Endodermal cell (in vitro differentiated cells): ENCODE data around the gene CACNA1D. TPM values are rescaled to one million over a fixed set of nuclear protein-coding genes. Genes with fewer than 3 reads are reported as not detected.

Experiments used
- DNase-seq: peaks from one replicate; pipeline ENCODE4 v3.0.0-alpha.2; 2017
- H3K27ac ChIP-seq: 2 replicates; pipeline ENCODE4 v1.5.1; 2013; ENCODE audit warnings: mild to moderate bottlenecking, low read depth, low read length, moderate library complexity
- H3K27me3 ChIP-seq: 2 replicates; pipeline ENCODE4 v1.6.1; 2013; ENCODE audit warnings: mild to moderate bottlenecking, low read length, moderate library complexity; ENCODE audit not compliant: insufficient read depth, control insufficient read depth, poor library complexity, severe bottlenecking
- H3K36me3 ChIP-seq: 2 replicates; pipeline ENCODE4 v1.7.0; 2013; ENCODE audit warnings: mild to moderate bottlenecking, low read length, moderate library complexity; ENCODE audit not compliant: control insufficient read depth, insufficient read depth
- H3K4me1 ChIP-seq: one replicate; pipeline ENCODE4 v1.7.0; 2013; ENCODE audit warnings: low read length; ENCODE audit not compliant: control insufficient read depth, insufficient read depth
- H3K4me3 ChIP-seq: 2 replicates; pipeline ENCODE4 v1.5.1; 2013; ENCODE audit warnings: mild to moderate bottlenecking, low read length, moderate library complexity
- H3K9ac ChIP-seq: 2 replicates; pipeline ENCODE4 v1.6.1; 2013; ENCODE audit warnings: mild to moderate bottlenecking, low read length, moderate library complexity; ENCODE audit not compliant: poor library complexity, severe bottlenecking; ENCODE audit errors: extremely low read depth
- H3K9me3 ChIP-seq: 2 replicates; pipeline ENCODE4 v1.6.1; 2013; ENCODE audit warnings: mild to moderate bottlenecking, low read length, moderate library complexity; ENCODE audit not compliant: control insufficient read depth
- H3K27ac Mint-ChIP-seq: 2 replicates; pipeline ENCODE4 v1.8.0; 2020; ENCODE audit warnings: mixed read lengths
- H3K27me3 Mint-ChIP-seq: 2 replicates; pipeline ENCODE4 v1.8.0; 2021; ENCODE audit warnings: mild to moderate bottlenecking, mixed read lengths; ENCODE audit not compliant: insufficient read depth
- H3K36me3 Mint-ChIP-seq: 2 replicates; pipeline ENCODE4 v1.8.0; 2020; ENCODE audit warnings: low read depth, mixed read lengths
- H3K4me1 Mint-ChIP-seq: 2 replicates; pipeline ENCODE4 v1.8.0; 2020; ENCODE audit warnings: mixed read lengths
- H3K4me3 Mint-ChIP-seq: 2 replicates; pipeline ENCODE4 v1.8.0; 2020; ENCODE audit warnings: mild to moderate bottlenecking, moderate library complexity, mixed read lengths
- H3K9me3 Mint-ChIP-seq: 2 replicates; pipeline ENCODE4 v1.8.0; 2020; ENCODE audit warnings: mild to moderate bottlenecking, mixed read lengths
- CTCF ChIP-seq: fragments of 200-600 bp; sonication (generic); conservative IDR thresholded peaks from 2 replicates; pipeline ENCODE4 v1.5.0; 2021; ENCODE audit warnings: antibody characterized with exemption, mild to moderate bottlenecking
- WGBS, 2 experiments: methylation state at CpG; one replicate each; pipeline versions ENCODE4 v1.1.5 to v1.1.7; 2013; ENCODE audit warnings: missing lambda C conversion rate in 2 of 2, mixed read lengths in 1 of 2; ENCODE audit not compliant: insufficient coverage in 1 of 2, insufficient read length in 1 of 2; 5-methylcytosine and 5-hydroxymethylcytosine counted together
- total RNA-seq, 2 donors: library from RNA; stranded (reverse); fragmentation: NEBNext Ultra II Directional in 1 of 2; extraction: Animal tissue kit (Norgen Biotek cat#: 25700) in 1 of 2; gene quantifications; 2 replicates in 1 of 2; 3 replicates in 1 of 2; pipeline ENCODE4 v1.2.1, GENCODE V29; 2021

CACNA1D gene
- total RNA-seq, 2 donors from 2014 or later = 2.2 to 3.8 TPM

GRCh38 chr3:53817809-53818208 is 323.4 kb downstream of the CACNA1D start:
- Histone ChIP-seq H3K27ac (no peak overlapping the region), H3K36me3 (peaks cover 23% of the 10 kb centered on the region), H3K27me3 (no peaks in the 10 kb centered on the region), H3K4me3 (no peak overlapping the region), H3K9me3 (no peaks in the 10 kb centered on the region), H3K9ac (no peak overlapping the region), H3K4me1 (no peaks in the 10 kb centered on the region)
- no peak for TF ChIP-seq CTCF
- DNase-seq = no peak
- Mint-ChIP-seq H3K36me3 (peaks cover 9% of the 10 kb centered on the region), H3K9me3 (no peaks in the 10 kb centered on the region), H3K27ac (no peak overlapping the region), H3K4me3 (no peak overlapping the region), H3K4me1 (no peaks in the 10 kb centered on the region), H3K27me3 (no peaks in the 10 kb centered on the region)
- 94 to 98% methylated on average over 16 to 17 of the region's 17 CpGs for WGBS, 2 experiments

DNA sequence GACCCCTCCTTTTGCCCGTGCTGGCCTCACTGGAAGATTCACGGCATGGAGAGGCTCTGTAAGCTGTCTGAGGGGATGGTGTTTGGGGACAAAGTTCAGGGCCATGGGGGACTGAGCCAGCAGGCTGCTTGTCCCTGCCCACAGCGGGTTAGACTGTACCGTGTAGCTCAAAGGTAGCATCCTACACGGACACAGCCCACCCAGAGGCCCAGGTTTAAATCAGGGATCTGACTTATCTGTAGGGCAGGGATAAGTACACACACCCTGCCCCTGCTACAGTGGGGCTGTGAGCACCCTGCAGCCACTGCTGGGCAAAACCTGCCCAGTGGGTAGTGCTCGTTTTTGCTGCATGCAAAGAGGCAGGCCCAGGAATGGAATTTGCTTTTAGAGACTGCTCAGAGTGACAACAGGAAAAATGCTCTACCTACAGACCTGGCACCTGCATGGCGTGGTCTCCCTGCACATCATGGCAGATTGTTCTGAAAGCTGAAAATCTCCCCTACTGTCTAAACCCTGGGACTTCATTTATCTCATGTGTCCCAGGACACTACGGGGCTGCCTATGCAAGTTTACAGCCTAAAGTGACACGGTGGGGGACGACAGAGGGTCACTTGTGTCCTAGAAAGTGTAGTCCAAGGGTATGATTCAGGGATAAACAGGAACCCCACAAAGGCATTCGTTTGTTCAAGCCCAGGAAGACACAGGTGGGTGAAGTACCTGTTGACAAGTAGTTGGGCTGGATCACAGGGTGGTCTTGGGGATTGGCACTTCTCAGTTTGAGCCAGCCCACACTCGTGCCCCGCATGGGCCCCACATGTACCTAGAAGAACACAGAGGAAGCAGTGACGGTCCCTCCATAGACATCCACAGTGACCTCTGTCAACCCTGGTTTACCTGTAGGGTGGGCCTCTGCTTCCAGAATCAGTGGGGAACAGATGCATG is 324.1 kb downstream of the CACNA1D start:
- Mint-ChIP-seq H3K27ac (no peak overlapping the region), H3K36me3 (peaks cover 12% of the 10 kb centered on the region), H3K4me3 (no peak overlapping the region), H3K27me3 (no peaks in the 10 kb centered on the region), H3K4me1 (no peaks in the 10 kb centered on the region), H3K9me3 (no peaks in the 10 kb centered on the region)
- no peak for TF ChIP-seq CTCF
- 90 to 94% methylated on average over 11 to 14 of the region's 14 CpGs for WGBS, 2 experiments
- Histone ChIP-seq H3K4me1 (no peaks in the 10 kb centered on the region), H3K27ac (no peak overlapping the region), H3K9me3 (no peaks in the 10 kb centered on the region), H3K27me3 (no peaks in the 10 kb centered on the region), H3K4me3 (no peak overlapping the region), H3K9ac (no peak overlapping the region), H3K36me3 (peaks cover 23% of the 10 kb centered on the region)
- DNase-seq = no peak

- no peaks in the 10 kb centered on the region for H3K9me3 ChIP-seq
- H3K27me3 Mint-ChIP-seq = no peaks in the 10 kb centered on the region
- H3K4me3 ChIP-seq = no peak overlapping the region
- H3K36me3 Mint-ChIP-seq = peaks cover 15% of the 10 kb centered on the region
- H3K4me1 Mint-ChIP-seq = no peaks in the 10 kb centered on the region
- H3K27ac Mint-ChIP-seq = no peak overlapping the region
- no peak overlapping the region for H3K9ac ChIP-seq
- H3K27me3 ChIP-seq = no peaks in the 10 kb centered on the region
- DNase-seq = no peak
- H3K9me3 Mint-ChIP-seq = no peaks in the 10 kb centered on the region
- H3K27ac ChIP-seq = no peak overlapping the region
- H3K36me3 ChIP-seq = peaks cover 23% of the 10 kb centered on the region
- no peaks in the 10 kb centered on the region for H3K4me1 ChIP-seq
- WGBS, 2 experiments = 93 to 100% methylated on average over 7 to 14 of the region's 14 CpGs
- no peak overlapping the region for H3K4me3 Mint-ChIP-seq
- no peak for TF ChIP-seq CTCF
Observed at GRCh38 chr3:53819163-53819868, 324.9 kb downstream of the CACNA1D start.
